Neural progenitor cell (in vitro differentiated cells): Measurements from ENCODE around the gene PGC. TPM values are rescaled to one million over a fixed set of nuclear protein-coding genes. Genes with fewer than 3 reads are reported as not detected.

Experiments used
- DNase-seq: peaks from one replicate; pipeline ENCODE4 v3.0.0-alpha.2; 2016; ENCODE audit warnings: low spot score
- H2AFZ ChIP-seq: fragments of 200-600 bp; sonication (generic); replicated peaks from 2 replicates; pipeline ENCODE4 v1.6.1; 2016; ENCODE audit warnings: antibody characterized with exemption
- H3F3A ChIP-seq: fragments of 200-600 bp; sonication (generic); 2 replicates; pipeline ENCODE4 v1.6.1; 2016; ENCODE audit warnings: antibody characterized with exemption, low read depth
- H3K27ac ChIP-seq: fragments of 200-600 bp; sonication (generic); 2 replicates; pipeline ENCODE4 v1.5.1; 2016; ENCODE audit warnings: mild to moderate bottlenecking
- H3K27me3 ChIP-seq: fragments of 200-600 bp; sonication (generic); 2 replicates; pipeline ENCODE4 v1.6.1; 2016; ENCODE audit warnings: mild to moderate bottlenecking, moderate library complexity
- H3K36me3 ChIP-seq: fragments of 200-600 bp; sonication (generic); 2 replicates; pipeline ENCODE4 v1.5.1; 2016
- H3K4me1 ChIP-seq: fragments of 200-600 bp; sonication (generic); 2 replicates; pipeline ENCODE4 v1.6.1; 2016; ENCODE audit warnings: mixed run types
- H3K4me2 ChIP-seq: fragments of 200-600 bp; sonication (generic); 2 replicates; pipeline ENCODE4 v1.6.1; 2016
- H3K4me3 ChIP-seq: fragments of 200-600 bp; sonication (generic); 2 replicates; pipeline ENCODE4 v1.5.1; 2016
- H3K79me2 ChIP-seq: fragments of 200-600 bp; sonication (generic); 2 replicates; pipeline ENCODE4 v1.6.1; 2016; ENCODE audit warnings: low read depth
- H3K9ac ChIP-seq: fragments of 200-600 bp; sonication (generic); 2 replicates; pipeline ENCODE4 v1.6.1; 2016
- H3K9me3 ChIP-seq: fragments of 200-600 bp; sonication (generic); 2 replicates; pipeline ENCODE4 v1.5.1; 2016; ENCODE audit warnings: low read depth
- H4K20me1 ChIP-seq: fragments of 200-600 bp; sonication (generic); 2 replicates; pipeline ENCODE4 v1.6.1; 2016; ENCODE audit warnings: low read depth
- H3K27ac Mint-ChIP-seq: 3 replicates; pipeline ENCODE4 v1.8.0; 2021; ENCODE audit warnings: mixed read lengths
- H3K27me3 Mint-ChIP-seq: 2 replicates; pipeline ENCODE4 v1.8.0; 2022; ENCODE audit warnings: low read depth, mild to moderate bottlenecking, inconsistent platforms, moderate library complexity, mixed read lengths; ENCODE audit not compliant: insufficient read depth
- H3K36me3 Mint-ChIP-seq: 3 replicates; pipeline ENCODE4 v1.8.0; 2021; ENCODE audit warnings: mixed read lengths
- H3K4me1 Mint-ChIP-seq: 3 replicates; pipeline ENCODE4 v1.8.0; 2021; ENCODE audit warnings: mixed read lengths
- H3K4me3 Mint-ChIP-seq: 3 replicates; pipeline ENCODE4 v1.8.0; 2021; ENCODE audit warnings: mild to moderate bottlenecking, moderate library complexity, mixed read lengths
- H3K9me3 Mint-ChIP-seq: 3 replicates; pipeline ENCODE4 v1.8.0; 2020; ENCODE audit warnings: mixed read lengths
- CTCF ChIP-seq: fragments of 200-600 bp; sonication (generic); IDR thresholded peaks from 2 replicates; pipeline ENCODE4 v1.5.1; 2017; ENCODE audit warnings: antibody characterized with exemption, mild to moderate bottlenecking
- EZH2 ChIP-seq: fragments of 200-600 bp; sonication (generic); IDR thresholded peaks from 2 replicates; pipeline ENCODE4 v1.6.1; 2017; ENCODE audit warnings: antibody characterized with exemption, mild to moderate bottlenecking, moderate library complexity
- EZH2phosphoT487 ChIP-seq: fragments of 200-600 bp; sonication (generic); IDR thresholded peaks from 2 replicates; pipeline ENCODE4 v1.6.1; 2017; ENCODE audit warnings: antibody characterized with exemption
- total RNA-seq: library from RNA; depleted of rRNA; stranded (reverse); fragments of >200 nt; gene quantifications from 2 replicates; pipeline ENCODE4 v1.2.3, GENCODE V29; 2015; ENCODE audit warnings: low replicate concordance

Gene PGC
- total RNA-seq, 1 donor from 2014 or later = not detected

- H3K27me3 Mint-ChIP-seq = peaks cover 12% of the 10 kb centered on the region
- Histone ChIP-seq H3K27me3 (peaks cover 34% of the 10 kb centered on the region), H3F3A (peaks cover 41% of the 10 kb centered on the region), H3K4me2 (no peak overlapping the region), H3K27ac (no peak overlapping the region), H3K4me1 (peaks cover 29% of the 10 kb centered on the region), H3K9me3 (no peaks in the 10 kb centered on the region), H3K36me3 (no peaks in the 10 kb centered on the region), H4K20me1 (peaks cover 6% of the 10 kb centered on the region), H3K9ac (no peak overlapping the region), H3K4me3 (no peak overlapping the region), H2AFZ (no peak overlapping the region), H3K79me2 (no peaks in the 10 kb centered on the region)
- no peak overlapping the region for H3K27ac Mint-ChIP-seq
- H3K4me1 Mint-ChIP-seq = peaks cover 26% of the 10 kb centered on the region
- no peaks in the 10 kb centered on the region for H3K36me3 Mint-ChIP-seq
- no peak for DNase-seq
- TF ChIP-seq CTCF (no peak), EZH2 (no peak), EZH2phosphoT487 (no peak)
- peak overlapping the region; percentile 85 for H3K4me3 Mint-ChIP-seq
- no peaks in the 10 kb centered on the region for H3K9me3 Mint-ChIP-seq
Measured at GRCh38 chr6:41736800-41737555, 10.2 kb downstream of the PGC start.

DNA sequence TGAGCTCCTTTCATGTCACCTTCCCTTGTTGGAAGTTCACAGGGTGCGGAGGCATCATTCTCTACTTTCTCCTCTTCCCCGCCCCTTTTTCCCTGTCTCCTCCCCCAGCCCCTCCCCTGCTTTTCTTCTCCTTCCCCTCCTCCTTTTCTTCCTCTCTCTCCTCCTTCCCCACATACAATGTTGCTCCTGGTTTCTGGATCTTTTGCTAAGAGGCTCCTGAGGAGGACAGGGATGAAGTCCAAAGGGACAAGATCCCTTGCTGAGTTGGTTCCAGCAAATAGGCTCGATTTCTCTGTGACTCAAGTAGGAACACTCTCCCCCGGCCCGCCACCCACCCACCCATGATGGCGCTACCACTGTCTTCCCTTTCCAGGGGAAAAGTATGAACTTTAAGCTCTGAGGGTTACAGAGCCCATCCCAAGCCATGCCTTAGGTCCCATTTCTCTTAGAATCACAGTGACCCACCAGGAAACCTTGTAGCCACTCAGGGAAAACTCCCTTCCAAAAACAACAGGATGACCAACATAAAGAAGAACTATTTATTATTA, 10.9 kb downstream of the PGC start:
- Mint-ChIP-seq H3K27ac (no peak overlapping the region), H3K27me3 (peaks cover 12% of the 10 kb centered on the region), H3K4me1 (peaks cover 26% of the 10 kb centered on the region), H3K36me3 (no peaks in the 10 kb centered on the region), H3K4me3 (peak overlapping the region; percentile 85), H3K9me3 (no peaks in the 10 kb centered on the region)
- no peak overlapping the region for H3K4me3 ChIP-seq
- H3K9ac ChIP-seq = no peak overlapping the region
- H2AFZ ChIP-seq = no peak overlapping the region
- peaks cover 41% of the 10 kb centered on the region for H3F3A ChIP-seq
- H3K36me3 ChIP-seq = no peaks in the 10 kb centered on the region
- H3K79me2 ChIP-seq = no peaks in the 10 kb centered on the region
- TF ChIP-seq EZH2 = no peak
- no peak for TF ChIP-seq EZH2phosphoT487
- no peak for TF ChIP-seq CTCF
- H3K4me1 ChIP-seq = peaks cover 25% of the 10 kb centered on the region
- peaks cover 6% of the 10 kb centered on the region for H4K20me1 ChIP-seq
- H3K27me3 ChIP-seq = peaks cover 34% of the 10 kb centered on the region
- DNase-seq = peak; percentile 39
- H3K4me2 ChIP-seq = peak overlapping the region; percentile 61
- no peak overlapping the region for H3K27ac ChIP-seq
- H3K9me3 ChIP-seq = no peaks in the 10 kb centered on the region

DNA sequence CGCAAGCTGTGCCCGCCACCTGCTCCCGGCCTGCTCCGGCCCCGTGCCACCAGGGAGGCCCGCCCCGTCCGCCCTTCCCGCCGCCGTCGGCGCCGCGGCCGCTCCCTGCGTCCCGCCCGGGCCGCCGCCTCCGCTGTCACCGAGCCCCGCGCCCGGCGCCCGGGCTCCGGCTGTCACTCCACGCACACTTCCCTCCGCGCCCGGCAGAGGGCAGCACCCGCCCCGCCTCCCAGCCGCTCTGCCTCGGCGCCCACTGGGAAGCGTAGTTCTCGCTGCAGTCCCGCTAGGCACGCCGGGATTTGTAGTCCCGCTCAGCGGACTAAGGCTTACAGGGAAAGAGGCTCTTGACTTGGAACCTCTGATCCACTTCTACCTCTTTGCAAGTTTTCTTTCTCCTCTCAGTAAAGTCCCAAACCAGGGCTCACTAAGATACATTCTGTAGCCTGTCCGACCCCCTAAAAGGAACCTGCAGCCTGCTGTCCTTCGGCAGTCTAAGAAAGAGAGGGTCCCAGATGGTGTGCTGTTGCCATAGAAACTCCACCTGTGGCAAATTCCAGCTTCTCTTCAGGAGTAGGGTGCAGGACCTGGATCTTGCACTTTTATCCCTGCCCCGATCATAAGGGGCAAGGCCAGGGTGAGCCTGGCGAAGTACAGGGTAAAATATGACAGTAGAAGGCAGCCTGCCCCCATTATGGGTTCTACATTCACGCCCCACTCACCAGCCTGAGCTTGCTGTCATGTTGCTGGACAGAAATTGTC, 11.6 kb downstream of the PGC start, which contains the start of gene TFEB:
TSS of gene TFEB (minus strand) at position 182 of the 759 bp plus-strand sequence. CDS start 44,395 bp downstream, outside the sequence.
- no peak within 1 kb of the TSS for H3K27ac ChIP-seq
- peaks cover 34% of the 10 kb centered on the region for H3K27me3 ChIP-seq
- H3F3A ChIP-seq = peaks cover 41% of the 10 kb centered on the region
- no peaks in the 10 kb centered on the region for H3K9me3 Mint-ChIP-seq
- H3K4me3 Mint-ChIP-seq = peak within 1 kb of the TSS; percentile 85
- H3K79me2 ChIP-seq = no peaks in the 10 kb centered on the region
- peaks cover 12% of the 10 kb centered on the region for H3K27me3 Mint-ChIP-seq
- H3K4me3 ChIP-seq = peak within 1 kb of the TSS; percentile 77
- H3K9me3 ChIP-seq = no peaks in the 10 kb centered on the region
- H3K4me2 ChIP-seq = peak within 1 kb of the TSS; percentile 96
- H3K36me3 Mint-ChIP-seq = no peaks in the 10 kb centered on the region
- peaks cover 6% of the 10 kb centered on the region for H4K20me1 ChIP-seq
- no peaks in the 10 kb centered on the region for H3K36me3 ChIP-seq
- peak; percentile 96 for DNase-seq
- peak within 1 kb of the TSS; percentile 88 for H2AFZ ChIP-seq
- peaks cover 25% of the 10 kb centered on the region for H3K4me1 ChIP-seq
- TF ChIP-seq CTCF (peak; percentile 79), EZH2 (peak; percentile 4), EZH2phosphoT487 (no peak)
- peaks cover 26% of the 10 kb centered on the region for H3K4me1 Mint-ChIP-seq
- H3K9ac ChIP-seq = no peak within 1 kb of the TSS
- H3K27ac Mint-ChIP-seq = peak within 1 kb of the TSS; percentile 21
